Measurements from ENCODE around the gene MYBBP1A. TPM values are rescaled to one million over a fixed set of nuclear protein-coding genes. Genes with fewer than 3 reads are reported as not detected.

Gene MYBBP1A
- total and polyA plus RNA-seq, 2 of the 13 experiments (the other 11 are each of a cell fraction or from before 2014, with no cell fraction given): 18.6 to 54.8 TPM

GRCh38 chr17:4554997-4555799 lies at the start of gene MYBBP1A (continued):
- TF ChIP-seq GMEB2 (CRISPR knock-in tag; IDR thresholded peaks at IDR 0.05; ENCODE audit: low read depth) (no peak), BRCA1 (CRISPR knock-in tag; IDR thresholded peaks at IDR 0.05) (peak; percentile 79; the same call in 1 of the 2 replicates), PLRG1 (conservative IDR thresholded peaks at IDR 0.05) (no peak), ZMYM3 (CRISPR knock-in tag; IDR thresholded peaks at IDR 0.05) (no peak; the same call in none of the 2 replicates), ZBTB46 (CRISPR knock-in tag; IDR thresholded peaks at IDR 0.05; ENCODE audit: borderline replicate concordance) (no peak), SMC3 (IDR thresholded peaks at IDR 0.05; ENCODE audit: low read length) (no peak), REPIN1 (CRISPR knock-in tag; IDR thresholded peaks at IDR 0.05; ENCODE audit: borderline replicate concordance, low read depth) (no peak), ZNF768 (CRISPR knock-in tag; IDR thresholded peaks at IDR 0.05) (no peak), MEIS1 (CRISPR knock-in tag; IDR thresholded peaks at IDR 0.05; ENCODE audit: borderline replicate concordance) (peak; percentile 69; the same call in 1 of the 2 replicates), THYN1 (CRISPR knock-in tag; IDR thresholded peaks at IDR 0.05; ENCODE audit: borderline replicate concordance, low read depth) (no peak), ZNF83 (CRISPR knock-in tag; IDR thresholded peaks at IDR 0.05; ENCODE audit: borderline replicate concordance) (peak; percentile 38; the same call in 1 of the 2 replicates), PAXIP1 (CRISPR knock-in tag; conservative IDR thresholded peaks at IDR 0.05) (0 out of 2 replicates have a peak, but pooled peaks have one; percentile 38), ZNF550 (CRISPR knock-in tag; IDR thresholded peaks at IDR 0.05; ENCODE audit: borderline replicate concordance) (no peak), CEBPB (IDR thresholded peaks at IDR 0.05; ENCODE audit: borderline replicate concordance, low read depth, low read length) (no peak), ZNF672 (CRISPR knock-in tag; IDR thresholded peaks at IDR 0.05) (no peak), SETDB1 (CRISPR knock-in tag; IDR thresholded peaks at IDR 0.05; ENCODE audit: borderline replicate concordance) (no peak), KLF9 (CRISPR knock-in tag; IDR thresholded peaks at IDR 0.05; ENCODE audit: low read depth) (peak; percentile 77; the same call in 1 of the 2 replicates), SMAD3 (CRISPR knock-in tag; IDR thresholded peaks at IDR 0.05) (0 out of 2 replicates have a peak, but pooled peaks have one; percentile 44), PRDM4 (CRISPR knock-in tag; IDR thresholded peaks at IDR 0.05; ENCODE audit: borderline replicate concordance) (no peak), ZNF605 (CRISPR knock-in tag; IDR thresholded peaks at IDR 0.05) (peak; percentile 93)
